A673 (cell line): ENCODE results near the gene AATF. TPM values are rescaled to one million over a fixed set of nuclear protein-coding genes. Genes with fewer than 3 reads are reported as not detected.

ENCODE experiments used
- BruUV-seq: library from RNA; stranded (reverse); fragments of 400-500 nt; replicated peaks from 2 replicates; lab custom pipeline; 2021; lab: Mats Ljungman, UMichigan
- CTCF ChIA-PET: fragments of 300-600 bp; sonication (Branson Sonifier 250); formaldehyde crosslinking; loops from one replicate; lab custom pipeline; 2022; ENCODE audit warnings: antibody characterized with exemption; lab: Charles Lee
- POLR2A ChIA-PET: fragments of 300-600 bp; sonication (Branson Sonifier 250); formaldehyde crosslinking; loops from one replicate; lab custom pipeline; 2022; ENCODE audit warnings: antibody characterized with exemption; ENCODE audit not compliant: low non-redundant PET; lab: Charles Lee
- DNase-seq: peaks from one replicate; pipeline ENCODE4 v3.0.0-alpha.2; 2015; ENCODE audit warnings: low spot score
- H3K27ac ChIP-seq: fragments of 200-600 bp; sonication (generic); 2 replicates; pipeline ENCODE4 v1.5.1; 2016; ENCODE audit warnings: mixed run types, low read depth, mild to moderate bottlenecking, mixed read lengths, antibody characterized with exemption, low read length; ENCODE audit not compliant: poor library complexity, severe bottlenecking
- H3K27me3 ChIP-seq: fragments of 200-600 bp; sonication (generic); replicated peaks from 2 replicates; pipeline ENCODE4 v1.6.1; 2017; ENCODE audit warnings: mixed run types, low read depth, mild to moderate bottlenecking, mixed read lengths, antibody characterized with exemption, low read length; ENCODE audit not compliant: insufficient read depth, poor library complexity
- H3K36me3 ChIP-seq: fragments of 200-600 bp; sonication (generic); 2 replicates; pipeline ENCODE4 v1.6.1; 2016; ENCODE audit warnings: mixed run types, mild to moderate bottlenecking, mixed read lengths, antibody characterized with exemption, low read length; ENCODE audit not compliant: insufficient read depth, poor library complexity, severe bottlenecking
- H3K4me1 ChIP-seq: fragments of 200-600 bp; sonication (generic); 2 replicates; pipeline ENCODE4 v1.6.1; 2017; ENCODE audit warnings: mixed run types, mild to moderate bottlenecking, mixed read lengths, antibody characterized with exemption, low read length; ENCODE audit not compliant: insufficient read depth, poor library complexity, severe bottlenecking
- H3K4me3 ChIP-seq: fragments of 200-600 bp; sonication (generic); 2 replicates; pipeline ENCODE4 v1.5.1; 2016; ENCODE audit warnings: low read depth, mixed run types, mild to moderate bottlenecking, mixed read lengths, low read length; ENCODE audit not compliant: poor library complexity, severe bottlenecking
- H3K9me3 ChIP-seq: fragments of 200-600 bp; sonication (generic); 2 replicates; pipeline ENCODE4 v1.6.1; 2016; ENCODE audit warnings: mixed run types, low read depth, mild to moderate bottlenecking, mixed read lengths, antibody characterized with exemption, low read length; ENCODE audit not compliant: poor library complexity, severe bottlenecking
- EZH2 ChIP-seq: fragments of 200-600 bp; sonication (generic); IDR thresholded peaks from 2 replicates; pipeline ENCODE4 v1.6.1; 2017; ENCODE audit warnings: borderline replicate concordance, low read depth, mild to moderate bottlenecking, mixed read lengths, antibody characterized with exemption, low read length; ENCODE audit not compliant: poor library complexity, severe bottlenecking
- intact Hi-C: fragments of 100-400 bp; cut with micrococcal nuclease; formaldehyde crosslinking; loops from one replicate; pipeline ENCODE4 v1.10.0; 2022; ENCODE audit not compliant: unreplicated experiment
- total RNA-seq: library from RNA; stranded (reverse); gene quantifications from 2 replicates; pipeline ENCODE4 v1.2.3, GENCODE V29; 2021
- TF ChIP-seq, protein P1 (sequence below): fragments of 300-800, 200-600 bp; sonication (generic); conservative IDR thresholded peaks from 2 replicates; pipeline ENCODE4 v1.5.1; 2017; ENCODE audit warnings: low read depth, mild to moderate bottlenecking, antibody characterized with exemption, low read length, moderate library complexity, mixed read lengths

The AATF gene
- total RNA-seq, 1 experiment from 2014 or later = 51.3 TPM

DNA sequence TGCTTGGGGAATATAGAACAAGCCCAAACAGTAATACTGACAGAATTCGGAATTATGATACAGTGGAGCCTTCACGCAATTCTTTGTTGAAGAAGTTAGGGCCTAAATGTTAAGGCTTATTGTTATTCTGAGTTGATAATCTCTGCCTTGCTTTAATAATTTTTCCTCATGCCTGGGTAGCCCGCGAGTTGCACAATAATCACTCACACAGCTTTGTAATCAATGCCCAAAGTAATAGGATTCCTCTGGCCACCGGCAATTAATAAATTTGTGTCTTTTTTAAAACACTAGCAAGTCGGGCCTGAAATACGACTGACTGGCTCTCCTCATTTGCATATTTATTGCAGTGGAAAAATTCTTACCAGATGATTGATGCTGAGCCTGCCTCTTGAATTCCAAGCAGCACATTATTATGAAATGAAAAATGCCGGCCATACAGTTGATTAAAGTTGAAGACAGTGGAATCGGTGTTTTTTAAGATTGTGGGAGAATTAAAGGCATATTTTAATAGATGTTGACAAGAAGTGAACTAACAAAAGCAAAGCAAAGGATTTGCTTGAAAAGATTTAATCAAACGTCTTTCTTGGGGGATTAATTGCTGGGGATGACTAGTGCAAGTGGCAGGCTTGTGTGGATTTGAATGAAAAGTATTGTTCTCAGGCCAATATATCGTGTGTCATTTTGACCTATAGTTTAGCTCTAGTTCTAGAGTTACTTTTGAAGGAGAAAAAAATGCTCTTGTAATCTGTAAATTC is 30.2 kb downstream of the AATF start:
- H3K27ac ChIP-seq = no peak overlapping the region
- no peaks in the 10 kb centered on the region for H3K36me3 ChIP-seq
- peak; percentile 23 for DNase-seq
- intact Hi-C loops = no loop called here
- TF ChIP-seq EZH2 = no peak
- TF ChIP-seq, protein P1, sequence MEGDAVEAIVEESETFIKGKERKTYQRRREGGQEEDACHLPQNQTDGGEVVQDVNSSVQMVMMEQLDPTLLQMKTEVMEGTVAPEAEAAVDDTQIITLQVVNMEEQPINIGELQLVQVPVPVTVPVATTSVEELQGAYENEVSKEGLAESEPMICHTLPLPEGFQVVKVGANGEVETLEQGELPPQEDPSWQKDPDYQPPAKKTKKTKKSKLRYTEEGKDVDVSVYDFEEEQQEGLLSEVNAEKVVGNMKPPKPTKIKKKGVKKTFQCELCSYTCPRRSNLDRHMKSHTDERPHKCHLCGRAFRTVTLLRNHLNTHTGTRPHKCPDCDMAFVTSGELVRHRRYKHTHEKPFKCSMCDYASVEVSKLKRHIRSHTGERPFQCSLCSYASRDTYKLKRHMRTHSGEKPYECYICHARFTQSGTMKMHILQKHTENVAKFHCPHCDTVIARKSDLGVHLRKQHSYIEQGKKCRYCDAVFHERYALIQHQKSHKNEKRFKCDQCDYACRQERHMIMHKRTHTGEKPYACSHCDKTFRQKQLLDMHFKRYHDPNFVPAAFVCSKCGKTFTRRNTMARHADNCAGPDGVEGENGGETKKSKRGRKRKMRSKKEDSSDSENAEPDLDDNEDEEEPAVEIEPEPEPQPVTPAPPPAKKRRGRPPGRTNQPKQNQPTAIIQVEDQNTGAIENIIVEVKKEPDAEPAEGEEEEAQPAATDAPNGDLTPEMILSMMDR = no peak
- ChIA-PET POLR2A (no interaction called here), CTCF (no interaction called here)
- H3K4me1 ChIP-seq = peaks cover 19% of the 10 kb centered on the region
- no TSS peak for BruUV-seq
- H3K9me3 ChIP-seq = no peaks in the 10 kb centered on the region
- no peak overlapping the region for H3K4me3 ChIP-seq
- no peaks in the 10 kb centered on the region for H3K27me3 ChIP-seq

DNA sequence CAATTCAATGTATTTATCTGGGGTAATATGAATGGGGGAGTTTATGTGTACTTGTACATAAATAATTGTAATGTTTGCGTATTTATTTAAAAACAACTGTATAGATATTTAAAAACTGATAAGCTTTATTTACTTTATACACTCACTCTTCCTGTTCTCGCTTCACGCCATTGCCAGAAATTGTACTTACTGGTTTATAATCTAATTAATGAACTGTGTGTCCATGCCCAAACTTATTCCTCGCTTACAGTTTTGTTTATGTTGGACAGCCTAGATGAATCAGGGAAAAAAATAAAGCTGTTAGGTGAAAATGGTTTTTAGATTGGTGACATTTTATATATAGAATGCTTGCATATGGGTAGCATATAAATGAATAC is 30.8 kb downstream of the AATF start:
- no peak overlapping the region for H3K27ac ChIP-seq
- DNase-seq = no peak
- TF ChIP-seq, protein P1 = no peak
- no peak for TF ChIP-seq EZH2
- no peaks in the 10 kb centered on the region for H3K9me3 ChIP-seq
- CTCF ChIA-PET = no interaction called here
- no peaks in the 10 kb centered on the region for H3K36me3 ChIP-seq
- H3K4me3 ChIP-seq = no peak overlapping the region
- BruUV-seq = no TSS peak
- no peaks in the 10 kb centered on the region for H3K27me3 ChIP-seq
- intact Hi-C loops = no loop called here
- POLR2A ChIA-PET = no interaction called here
- peaks cover 19% of the 10 kb centered on the region for H3K4me1 ChIP-seq

DNA sequence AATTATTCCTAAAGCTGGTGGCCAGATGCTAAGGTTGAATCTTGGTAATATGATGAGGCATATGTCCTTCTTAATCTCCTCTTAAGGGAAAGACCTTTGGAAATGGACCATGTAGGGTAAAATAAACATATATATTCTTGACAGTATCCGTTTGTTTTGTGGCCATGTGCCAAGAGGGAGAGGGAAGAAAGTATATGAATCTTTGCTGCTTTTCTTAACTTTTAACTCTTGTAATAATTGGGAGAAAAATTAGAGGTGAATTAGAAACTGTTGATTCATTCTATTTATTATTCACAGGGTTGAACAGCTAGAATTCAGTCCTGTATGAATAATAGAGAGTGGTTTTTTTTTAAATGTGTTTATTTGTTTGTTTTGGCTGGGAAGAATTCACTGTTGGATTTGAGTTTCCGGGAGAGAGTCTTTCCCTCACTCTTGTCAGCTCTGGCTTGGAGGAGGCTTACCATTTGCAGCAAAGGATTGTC is 31.6 kb downstream of the AATF start:
- no TSS peak for BruUV-seq
- Histone ChIP-seq H3K9me3 (no peaks in the 10 kb centered on the region), H3K36me3 (no peaks in the 10 kb centered on the region), H3K27ac (no peak overlapping the region), H3K27me3 (no peaks in the 10 kb centered on the region), H3K4me1 (peaks cover 19% of the 10 kb centered on the region), H3K4me3 (no peak overlapping the region)
- POLR2A ChIA-PET = no interaction called here
- intact Hi-C loops = no loop called here
- TF ChIP-seq, protein P1 = no peak
- no peak for TF ChIP-seq EZH2
- no peak for DNase-seq
- CTCF ChIA-PET = no interaction called here
